ENCODE data around the gene MAOA.
"Not testable (repeated sequence)": the region's sequence is repeated elsewhere in the genome, so short reads cannot be mapped to it uniquely, and the experiment has no call there.

The MAOA gene

DNA sequence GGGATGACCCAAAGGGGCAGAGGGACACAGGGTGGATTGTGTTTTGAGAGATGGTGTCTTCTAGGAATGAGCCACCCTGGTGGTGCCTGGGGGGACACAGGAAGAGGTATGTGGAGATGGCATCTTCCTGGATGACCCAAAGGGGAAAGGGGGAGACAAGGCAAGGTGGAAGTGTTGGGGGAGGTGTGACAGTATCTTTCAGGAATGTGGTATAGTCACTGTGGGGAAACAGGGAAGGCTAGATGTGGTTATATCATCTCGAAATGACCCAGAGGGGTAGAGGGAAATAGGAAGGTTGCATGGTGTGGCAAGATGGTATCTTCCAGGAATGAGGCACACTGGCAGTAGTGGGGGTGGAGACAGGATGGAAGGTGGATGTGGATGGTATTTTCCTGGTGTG is 62.9 kb downstream of the MAOA start:
- Mint-ChIP-seq H3K27me3 (no peaks in the 10 kb centered on the region), H3K4me3 (no peak overlapping the region), H3K36me3 (no peaks in the 10 kb centered on the region), H3K9me3 (ENCODE audit: low read depth) (peaks cover 7% of the 10 kb centered on the region), H3K4me1 (ENCODE audit: low read depth) (no peaks in the 10 kb centered on the region), H3K27ac (no peak overlapping the region)

GRCh38 chrX:43720082-43720481 is 64.0 kb downstream of the MAOA start:
- H3K27me3 Mint-ChIP-seq, result no peaks in the 10 kb centered on the region
- H3K36me3 Mint-ChIP-seq, result no peaks in the 10 kb centered on the region
- peaks cover 7% of the 10 kb centered on the region for H3K9me3 Mint-ChIP-seq (ENCODE audit: low read depth)
- no peak overlapping the region for H3K4me3 Mint-ChIP-seq
- H3K4me1 Mint-ChIP-seq (ENCODE audit: low read depth), result no peaks in the 10 kb centered on the region
- H3K27ac Mint-ChIP-seq, result no peak overlapping the region

- peaks cover 7% of the 10 kb centered on the region for H3K9me3 Mint-ChIP-seq (ENCODE audit: low read depth)
Measured at GRCh38 chrX:43720961-43721360, 64.9 kb downstream of the MAOA start.

GRCh38 chrX:43725227-43725626 is 69.1 kb downstream of the MAOA start:
- not testable (repeated sequence) for H3K4me3 Mint-ChIP-seq; H3K27ac Mint-ChIP-seq; H3K27me3 Mint-ChIP-seq; H3K9me3 Mint-ChIP-seq (ENCODE audit: low read depth); H3K4me1 Mint-ChIP-seq (ENCODE audit: low read depth); H3K36me3 Mint-ChIP-seq

More at GRCh38 chrX:43720961-43721360, 64.9 kb downstream of the MAOA start:
- no peak overlapping the region for H3K27ac Mint-ChIP-seq
- H3K27me3 Mint-ChIP-seq, result no peaks in the 10 kb centered on the region
- H3K4me1 Mint-ChIP-seq (ENCODE audit: low read depth), result no peaks in the 10 kb centered on the region
- H3K36me3 Mint-ChIP-seq, result no peaks in the 10 kb centered on the region
- no peak overlapping the region for H3K4me3 Mint-ChIP-seq

- H3K4me1 Mint-ChIP-seq (ENCODE audit: low read depth); H3K27ac Mint-ChIP-seq; H3K4me3 Mint-ChIP-seq; H3K36me3 Mint-ChIP-seq; H3K27me3 Mint-ChIP-seq; H3K9me3 Mint-ChIP-seq (ENCODE audit: low read depth): not testable (repeated sequence)
Measured at GRCh38 chrX:43727254-43727653, 71.2 kb downstream of the MAOA start.

- H3K4me1 Mint-ChIP-seq (ENCODE audit: low read depth), result no peaks in the 10 kb centered on the region
- peaks cover 2% of the 10 kb centered on the region for H3K36me3 Mint-ChIP-seq
- no peak overlapping the region for H3K4me3 Mint-ChIP-seq
- H3K27me3 Mint-ChIP-seq, result peaks cover 2% of the 10 kb centered on the region
- H3K9me3 Mint-ChIP-seq (ENCODE audit: low read depth), result peaks cover 7% of the 10 kb centered on the region
- H3K27ac Mint-ChIP-seq, result no peak overlapping the region
Measured at GRCh38 chrX:43728002-43728401, 71.9 kb downstream of the MAOA start.

- Mint-ChIP-seq H3K27ac (no peak overlapping the region), H3K9me3 (ENCODE audit: low read depth) (no peaks in the 10 kb centered on the region), H3K4me1 (ENCODE audit: low read depth) (no peaks in the 10 kb centered on the region), H3K36me3 (peaks cover 2% of the 10 kb centered on the region), H3K27me3 (peaks cover 2% of the 10 kb centered on the region), H3K4me3 (no peak overlapping the region)
Measured at GRCh38 chrX:43728966-43729365, 72.9 kb downstream of the MAOA start.

DNA sequence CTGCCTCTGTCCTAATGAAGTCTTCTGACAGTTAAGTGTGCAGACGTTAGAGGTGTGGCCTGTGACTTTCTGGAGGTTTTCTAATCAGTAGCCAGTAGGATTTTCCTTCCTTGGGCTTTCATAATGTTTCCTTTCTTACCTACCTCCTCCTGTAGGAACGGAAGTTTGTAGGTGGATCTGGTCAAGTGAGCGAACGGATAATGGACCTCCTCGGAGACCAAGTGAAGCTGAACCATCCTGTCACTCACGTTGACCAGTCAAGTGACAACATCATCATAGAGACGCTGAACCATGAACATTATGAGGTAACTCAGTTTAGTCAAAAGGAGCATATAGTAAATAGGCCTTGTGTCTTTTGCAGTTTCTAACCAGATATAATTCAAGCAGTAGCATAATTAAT is 75.0 kb downstream of the MAOA start:
- peaks cover 2% of the 10 kb centered on the region for H3K27me3 Mint-ChIP-seq
- H3K36me3 Mint-ChIP-seq, result peaks cover 2% of the 10 kb centered on the region
- H3K27ac Mint-ChIP-seq, result no peak overlapping the region
- no peaks in the 10 kb centered on the region for H3K9me3 Mint-ChIP-seq (ENCODE audit: low read depth)
- H3K4me3 Mint-ChIP-seq, result no peak overlapping the region
- no peaks in the 10 kb centered on the region for H3K4me1 Mint-ChIP-seq (ENCODE audit: low read depth)

- no peak overlapping the region for H3K27ac Mint-ChIP-seq
- H3K36me3 Mint-ChIP-seq, result no peaks in the 10 kb centered on the region
- no peak overlapping the region for H3K4me3 Mint-ChIP-seq
- H3K9me3 Mint-ChIP-seq (ENCODE audit: low read depth), result no peaks in the 10 kb centered on the region
- H3K4me1 Mint-ChIP-seq (ENCODE audit: low read depth), result no peaks in the 10 kb centered on the region
- H3K27me3 Mint-ChIP-seq, result no peaks in the 10 kb centered on the region
Measured at GRCh38 chrX:43733699-43734098, 77.6 kb downstream of the MAOA start.

DNA sequence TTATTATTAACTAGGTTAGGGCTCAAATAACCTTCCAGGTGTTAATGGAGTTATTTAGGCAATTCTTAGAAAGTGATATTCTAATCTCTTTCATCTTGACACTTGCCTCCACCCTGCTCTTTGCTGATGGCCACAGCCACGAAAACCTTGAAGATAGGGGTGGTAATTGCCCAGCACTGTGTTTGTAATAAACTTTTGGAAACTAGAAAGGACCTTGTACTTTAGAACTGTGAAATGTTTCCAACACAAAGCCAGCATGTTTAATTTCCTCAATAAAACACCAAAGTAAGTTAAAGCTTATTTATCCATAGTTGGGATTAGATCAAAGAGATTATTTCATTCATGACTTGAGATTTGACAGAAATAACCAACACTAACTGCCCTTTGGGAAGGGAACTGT is 78.3 kb downstream of the MAOA start:
- Mint-ChIP-seq H3K27ac (no peak overlapping the region), H3K4me3 (no peak overlapping the region), H3K36me3 (no peaks in the 10 kb centered on the region), H3K9me3 (ENCODE audit: low read depth) (no peaks in the 10 kb centered on the region), H3K4me1 (ENCODE audit: low read depth) (no peaks in the 10 kb centered on the region), H3K27me3 (no peaks in the 10 kb centered on the region)

DNA sequence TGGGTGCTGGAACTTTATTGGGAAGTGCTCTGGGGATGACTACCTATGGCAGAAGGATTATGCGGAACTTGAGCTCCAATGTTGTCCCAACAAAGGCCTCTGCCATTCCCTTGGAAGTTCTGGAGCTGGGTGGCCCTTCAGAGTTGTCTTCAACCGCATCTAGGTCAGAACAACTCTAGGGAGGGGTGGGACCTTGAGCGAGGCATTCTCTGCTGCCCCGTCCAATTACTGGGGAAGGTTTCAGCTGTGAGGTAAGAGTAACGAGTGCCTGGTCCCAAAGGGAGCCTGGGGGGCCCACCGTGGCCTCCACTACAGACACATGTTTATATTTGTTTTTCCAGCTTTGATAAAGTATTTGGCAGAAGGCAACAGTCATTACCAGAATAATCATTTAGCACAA is 79.4 kb downstream of the MAOA start:
- H3K4me1 Mint-ChIP-seq (ENCODE audit: low read depth), result no peaks in the 10 kb centered on the region
- H3K27me3 Mint-ChIP-seq, result no peaks in the 10 kb centered on the region
- H3K4me3 Mint-ChIP-seq, result no peak overlapping the region
- H3K9me3 Mint-ChIP-seq (ENCODE audit: low read depth), result no peaks in the 10 kb centered on the region
- no peak overlapping the region for H3K27ac Mint-ChIP-seq
- no peaks in the 10 kb centered on the region for H3K36me3 Mint-ChIP-seq

DNA sequence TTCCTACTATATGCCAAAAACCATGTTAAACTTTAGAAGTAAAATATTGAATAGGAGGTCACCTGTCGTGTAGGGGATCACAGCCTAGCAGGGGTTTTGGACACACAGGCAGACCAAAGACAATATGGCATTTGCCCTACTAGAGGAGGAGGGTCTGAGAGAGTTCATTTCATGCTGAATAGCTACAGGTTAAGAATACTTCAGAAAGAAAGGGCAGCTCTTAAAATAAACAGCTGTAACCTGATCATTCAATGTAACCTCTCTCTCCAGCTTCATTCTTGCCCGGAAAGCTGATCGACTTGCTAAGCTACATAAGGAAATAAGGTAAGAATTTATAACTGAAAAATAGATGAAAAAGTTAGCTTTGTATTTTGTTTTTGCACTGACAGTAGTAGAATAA is 79.9 kb downstream of the MAOA start:
- H3K4me1 Mint-ChIP-seq (ENCODE audit: low read depth), result no peaks in the 10 kb centered on the region
- H3K4me3 Mint-ChIP-seq, result no peak overlapping the region
- H3K27ac Mint-ChIP-seq, result no peak overlapping the region
- H3K36me3 Mint-ChIP-seq, result no peaks in the 10 kb centered on the region
- no peaks in the 10 kb centered on the region for H3K9me3 Mint-ChIP-seq (ENCODE audit: low read depth)
- H3K27me3 Mint-ChIP-seq, result no peaks in the 10 kb centered on the region

DNA sequence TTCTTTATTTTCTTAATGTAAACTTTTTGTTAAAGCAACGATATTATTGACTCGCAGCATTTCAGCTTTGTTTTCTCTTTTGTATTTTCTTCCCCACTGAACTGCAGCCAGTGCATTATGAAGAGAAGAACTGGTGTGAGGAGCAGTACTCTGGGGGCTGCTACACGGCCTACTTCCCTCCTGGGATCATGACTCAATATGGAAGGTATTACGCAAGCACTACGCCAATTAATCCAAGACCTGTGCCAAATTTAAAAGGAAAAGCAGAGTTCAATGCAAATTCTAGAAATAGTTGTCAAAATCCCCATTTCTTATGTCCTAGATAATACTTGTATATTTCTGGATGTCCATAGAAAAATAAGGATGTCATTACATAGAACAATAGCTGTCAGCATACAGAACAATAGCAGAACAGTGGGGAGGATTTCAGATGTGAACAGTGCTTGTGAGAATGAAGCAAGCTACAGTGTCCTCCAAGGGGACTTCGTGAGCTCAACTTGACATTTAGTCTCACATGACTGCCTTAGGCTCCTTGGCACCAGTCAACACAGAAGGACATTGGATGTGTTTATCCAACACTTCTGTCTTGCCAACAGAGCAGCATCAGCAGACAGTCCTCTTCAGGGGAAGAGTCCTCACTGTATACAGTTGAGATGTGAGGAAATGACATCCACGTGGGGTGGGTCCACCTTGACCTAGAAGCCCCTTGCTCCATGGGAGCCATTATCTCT is 85.9 kb downstream of the MAOA start:
- Mint-ChIP-seq H3K36me3 (no peaks in the 10 kb centered on the region), H3K27ac (no peak overlapping the region), H3K9me3 (ENCODE audit: low read depth) (no peaks in the 10 kb centered on the region), H3K4me3 (no peak overlapping the region), H3K4me1 (ENCODE audit: low read depth) (no peaks in the 10 kb centered on the region), H3K27me3 (no peaks in the 10 kb centered on the region)

DNA sequence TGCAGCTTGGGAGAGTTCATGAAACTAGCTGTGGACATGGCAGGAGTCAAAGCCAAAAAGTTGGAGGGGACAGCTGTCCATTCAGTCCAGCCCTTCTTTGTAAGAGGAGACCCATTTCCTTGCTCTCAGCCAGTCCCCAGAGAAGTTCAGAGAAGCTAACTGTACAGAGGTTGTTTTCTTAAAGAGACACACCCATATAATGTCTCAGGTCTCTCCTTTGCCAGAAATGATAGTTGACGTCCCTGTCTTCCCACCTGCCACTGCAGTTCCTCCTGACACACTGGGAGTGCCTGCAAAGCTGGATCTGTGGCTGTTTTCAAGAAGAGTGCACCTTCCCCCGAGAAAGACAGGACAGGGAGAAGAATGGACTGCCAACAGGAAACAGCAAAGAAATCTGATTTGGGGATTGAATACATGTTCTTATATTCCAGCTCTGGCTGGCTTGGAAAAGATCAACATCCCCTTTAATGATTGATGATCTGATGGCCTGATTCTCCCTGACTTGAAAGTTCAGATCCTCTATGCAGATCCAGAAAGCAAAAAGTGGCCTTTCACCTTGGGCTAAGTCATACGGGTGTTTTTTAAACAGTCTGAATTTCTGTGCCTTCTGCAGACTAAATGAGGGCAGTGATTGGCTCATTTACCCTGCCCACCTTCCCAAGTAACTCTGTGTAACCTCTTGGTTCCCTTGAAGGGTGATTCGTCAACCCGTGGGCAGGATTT is 87.2 kb downstream of the MAOA start:
- H3K27ac Mint-ChIP-seq, result no peak overlapping the region
- no peaks in the 10 kb centered on the region for H3K36me3 Mint-ChIP-seq
- H3K27me3 Mint-ChIP-seq, result no peaks in the 10 kb centered on the region
- H3K9me3 Mint-ChIP-seq (ENCODE audit: low read depth), result no peaks in the 10 kb centered on the region
- no peaks in the 10 kb centered on the region for H3K4me1 Mint-ChIP-seq (ENCODE audit: low read depth)
- H3K4me3 Mint-ChIP-seq, result no peak overlapping the region

DNA sequence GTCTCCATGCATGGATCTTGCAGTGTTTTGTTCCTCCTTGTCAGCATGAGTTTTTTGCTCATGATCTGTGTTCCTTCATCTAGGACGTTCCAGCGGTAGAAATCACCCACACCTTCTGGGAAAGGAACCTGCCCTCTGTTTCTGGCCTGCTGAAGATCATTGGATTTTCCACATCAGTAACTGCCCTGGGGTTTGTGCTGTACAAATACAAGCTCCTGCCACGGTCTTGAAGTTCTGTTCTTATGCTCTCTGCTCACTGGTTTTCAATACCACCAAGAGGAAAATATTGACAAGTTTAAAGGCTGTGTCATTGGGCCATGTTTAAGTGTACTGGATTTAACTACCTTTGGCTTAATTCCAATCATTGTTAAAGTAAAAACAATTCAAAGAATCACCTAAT is 88.2 kb downstream of the MAOA start:
- no peak overlapping the region for H3K27ac Mint-ChIP-seq
- H3K4me3 Mint-ChIP-seq, result no peak overlapping the region
- no peaks in the 10 kb centered on the region for H3K27me3 Mint-ChIP-seq
- no peaks in the 10 kb centered on the region for H3K4me1 Mint-ChIP-seq (ENCODE audit: low read depth)
- no peaks in the 10 kb centered on the region for H3K36me3 Mint-ChIP-seq
- no peaks in the 10 kb centered on the region for H3K9me3 Mint-ChIP-seq (ENCODE audit: low read depth)
